Keratinocyte (primary cell): ENCODE data around the gene MON2. TPM values are rescaled to one million over a fixed set of nuclear protein-coding genes. Genes with fewer than 3 reads are reported as not detected.

ENCODE experiments used
- DNase-seq: peaks from one replicate; pipeline ENCODE4 v3.0.0-alpha.2; 2011; ENCODE audit warnings: low read depth, missing footprints, low spot score
- FAIRE-seq: peaks from 2 replicates; lab custom pipeline; 2011; peaks lifted over from hg19 to GRCh38; lab: Jason Lieb, UNC
- H2AFZ ChIP-seq: 2 replicates; pipeline ENCODE4 v1.6.0; 2012; ENCODE audit warnings: low read length, control low read depth, inconsistent platforms; ENCODE audit not compliant: control insufficient read depth
- H3K27ac ChIP-seq: 2 replicates; pipeline ENCODE4 v1.5.1; 2011; ENCODE audit warnings: low read length; ENCODE audit not compliant: control insufficient read depth, insufficient read depth
- H3K27me3 ChIP-seq: 3 replicates; pipeline ENCODE4 v1.6.0; 2011; ENCODE audit warnings: low read length; ENCODE audit not compliant: control insufficient read depth, insufficient read depth; ENCODE audit errors: extremely low read depth
- H3K36me3 ChIP-seq, 2 experiments: 2 replicates in 1 of 2; 3 replicates in 1 of 2; pipeline ENCODE4 v1.5.1; 2011; ENCODE audit warnings: low read length in 2 of 2, mild to moderate bottlenecking in 1 of 2; ENCODE audit not compliant: control insufficient read depth in 2 of 2, insufficient read depth in 2 of 2; ENCODE audit errors: extremely low read depth in 1 of 2
- H3K4me1 ChIP-seq: 3 replicates; pipeline ENCODE4 v1.5.1; 2011; ENCODE audit warnings: low read length; ENCODE audit not compliant: control insufficient read depth, insufficient read depth; ENCODE audit errors: extremely low read depth
- H3K4me2 ChIP-seq: 3 replicates; pipeline ENCODE4 v1.6.0; 2011; ENCODE audit warnings: low read depth, low read length; ENCODE audit not compliant: control insufficient read depth, insufficient read depth; ENCODE audit errors: extremely low read depth
- H3K4me3 ChIP-seq, 3 experiments: fragments of 200-600 bp in 1 of 3; sonication (generic) in 1 of 3; 2 replicates in 2 of 3; 3 replicates in 1 of 3; pipeline ENCODE4 v1.5.1; 2011 to 2016; ENCODE audit warnings: low read length in 3 of 3, mild to moderate bottlenecking in 3 of 3, control low read depth in 2 of 3, inconsistent platforms in 1 of 3, low read depth in 1 of 3, mixed read lengths in 1 of 3, mixed run types in 1 of 3, moderate library complexity in 1 of 3; ENCODE audit not compliant: control insufficient read depth in 2 of 3, insufficient read depth in 2 of 3; ENCODE audit errors: extremely low read depth in 1 of 3
- H3K79me2 ChIP-seq: 2 replicates; pipeline ENCODE4 v1.6.0; 2012; ENCODE audit warnings: low read length; ENCODE audit not compliant: control insufficient read depth, insufficient read depth
- H3K9ac ChIP-seq: 3 replicates; pipeline ENCODE4 v1.6.0; 2011; ENCODE audit warnings: low read length; ENCODE audit not compliant: control insufficient read depth, insufficient read depth; ENCODE audit errors: extremely low read depth
- H3K9me1 ChIP-seq: 3 replicates; pipeline ENCODE4 v1.6.0; 2011; ENCODE audit warnings: low read length; ENCODE audit not compliant: control insufficient read depth, insufficient read depth; ENCODE audit errors: extremely low read depth
- H3K9me3 ChIP-seq: 2 replicates; pipeline ENCODE4 v1.5.1; 2012; ENCODE audit warnings: low read depth, low read length; ENCODE audit not compliant: control insufficient read depth
- H4K20me1 ChIP-seq: 3 replicates; pipeline ENCODE4 v1.6.0; 2011; ENCODE audit warnings: low read length; ENCODE audit not compliant: control insufficient read depth, insufficient read depth; ENCODE audit errors: extremely low read depth
- CTCF ChIP-seq, 3 experiments: IDR thresholded peaks in 1 of 3; conservative IDR thresholded peaks in 1 of 3; optimal IDR thresholded peaks in 1 of 3; 2 replicates in 2 of 3; 3 replicates in 1 of 3; pipeline versions ENCODE3 to v1.5.1; 2011; ENCODE audit warnings: low read length in 3 of 3, mild to moderate bottlenecking in 3 of 3, moderate library complexity in 2 of 3, control low read depth in 1 of 3, inconsistent platforms in 1 of 3; ENCODE audit not compliant: insufficient read depth in 2 of 3; ENCODE audit errors: extremely low read depth in 1 of 3
- EZH2 ChIP-seq: IDR thresholded peaks from one replicate; pipeline ENCODE4 v1.6.1; 2012; ENCODE audit warnings: inconsistent platforms, mild to moderate bottlenecking, low read length, moderate library complexity
- dilution Hi-C: fragments of 300-500 bp; cut with MboI; formaldehyde crosslinking; loops from one replicate; pipeline ENCODE4 v1.7.0; 2020; ENCODE audit warnings: low sequenced_read_pairs; ENCODE audit not compliant: extremely low pct_ligation_motif_present
- polyA plus RNA-seq, 5 experiments: library from polyadenylated mRNA; depleted of rRNA in 3 of 5; stranded (reverse) in 3 of 5; stranded (forward) in 1 of 5; unstranded in 1 of 5; fragments of >200 nt; gene quantifications; 1 replicate in 1 of 5; 2 replicates in 3 of 5; 3 replicates in 1 of 5; pipeline versions ENCODE4 v1.2.1 to v1.2.3, GENCODE V29; 2011 to 2012; ENCODE audit warnings: missing spikeins in 2 of 5, low read depth in 1 of 5, low replicate concordance in 1 of 5

The MON2 gene
- polyA plus RNA-seq, 1 donor (not counting 4 experiments of a cell fraction or from before 2014, with no cell fraction given), result 18.5 TPM

GRCh38 chr12:62622177-62622576 lies 155.6 kb downstream of the MON2 start:
- FAIRE-seq (no peak), DNase-seq (no peak)
- no peaks in the 10 kb centered on the region for H3K9me1 ChIP-seq
- H3K4me2 ChIP-seq, result no peak overlapping the region
- dilution Hi-C loops, result loop anchor here (25.0 kb wide), 1 partner anchor 165 kb away; no protein-coding TSS in a partner anchor
- no peak overlapping the region for H3K4me3 ChIP-seq
- no peak overlapping the region for H2AFZ ChIP-seq
- no peak for TF ChIP-seq EZH2
- TF ChIP-seq CTCF (optimal IDR thresholded peaks at IDR 0.05 in 1 of 3, IDR thresholded peaks at IDR 0.05 in 1 of 3, conservative IDR thresholded peaks at IDR 0.05 in 1 of 3; ENCODE audit: extremely low read depth in 1 of 3, insufficient read depth in 2 of 3, low read length in 3 of 3), result no peak
- no peaks in the 10 kb centered on the region for H3K27me3 ChIP-seq
- H3K79me2 ChIP-seq, result no peaks in the 10 kb centered on the region
- no peaks in the 10 kb centered on the region for H3K9me3 ChIP-seq
- no peaks in the 10 kb centered on the region for H4K20me1 ChIP-seq
- H3K36me3 ChIP-seq, result no peaks in the 10 kb centered on the region
- no peaks in the 10 kb centered on the region for H3K4me1 ChIP-seq
- H3K27ac ChIP-seq, result no peak overlapping the region
- H3K9ac ChIP-seq, result no peak overlapping the region

GRCh38 chr12:62625228-62625627 lies 158.6 kb downstream of the MON2 start:
- dilution Hi-C loops, result no loop called here
- Histone ChIP-seq H4K20me1 (no peaks in the 10 kb centered on the region), H3K4me2 (no peak overlapping the region), H3K9me3 (no peaks in the 10 kb centered on the region), H3K27me3 (no peaks in the 10 kb centered on the region), H3K9ac (no peak overlapping the region), H3K4me3 (no peak overlapping the region), H2AFZ (no peak overlapping the region), H3K79me2 (no peaks in the 10 kb centered on the region), H3K36me3 (no peaks in the 10 kb centered on the region), H3K4me1 (peaks cover 4% of the 10 kb centered on the region), H3K27ac (no peak overlapping the region), H3K9me1 (no peaks in the 10 kb centered on the region)
- DNase-seq, result no peak
- no peak for TF ChIP-seq CTCF (optimal IDR thresholded peaks at IDR 0.05 in 1 of 3, IDR thresholded peaks at IDR 0.05 in 1 of 3, conservative IDR thresholded peaks at IDR 0.05 in 1 of 3; ENCODE audit: extremely low read depth in 1 of 3, insufficient read depth in 2 of 3, low read length in 3 of 3)
- no peak for TF ChIP-seq EZH2
- no peak for FAIRE-seq
